ENCODE data around the gene RNF44. TPM values are rescaled to one million over a fixed set of nuclear protein-coding genes. Genes with fewer than 3 reads are reported as not detected.

RNF44 gene
- total RNA-seq, 1 donor from 2014 or later, result 11.7 TPM

GRCh38 chr5:176486189-176486757 lies 50.9 kb downstream of the RNF44 start:
- no peak for TF ChIP-seq EZH2phosphoT487 (IDR thresholded peaks at IDR 0.05)
- TF ChIP-seq, protein P1, sequence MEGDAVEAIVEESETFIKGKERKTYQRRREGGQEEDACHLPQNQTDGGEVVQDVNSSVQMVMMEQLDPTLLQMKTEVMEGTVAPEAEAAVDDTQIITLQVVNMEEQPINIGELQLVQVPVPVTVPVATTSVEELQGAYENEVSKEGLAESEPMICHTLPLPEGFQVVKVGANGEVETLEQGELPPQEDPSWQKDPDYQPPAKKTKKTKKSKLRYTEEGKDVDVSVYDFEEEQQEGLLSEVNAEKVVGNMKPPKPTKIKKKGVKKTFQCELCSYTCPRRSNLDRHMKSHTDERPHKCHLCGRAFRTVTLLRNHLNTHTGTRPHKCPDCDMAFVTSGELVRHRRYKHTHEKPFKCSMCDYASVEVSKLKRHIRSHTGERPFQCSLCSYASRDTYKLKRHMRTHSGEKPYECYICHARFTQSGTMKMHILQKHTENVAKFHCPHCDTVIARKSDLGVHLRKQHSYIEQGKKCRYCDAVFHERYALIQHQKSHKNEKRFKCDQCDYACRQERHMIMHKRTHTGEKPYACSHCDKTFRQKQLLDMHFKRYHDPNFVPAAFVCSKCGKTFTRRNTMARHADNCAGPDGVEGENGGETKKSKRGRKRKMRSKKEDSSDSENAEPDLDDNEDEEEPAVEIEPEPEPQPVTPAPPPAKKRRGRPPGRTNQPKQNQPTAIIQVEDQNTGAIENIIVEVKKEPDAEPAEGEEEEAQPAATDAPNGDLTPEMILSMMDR (IDR thresholded peaks at IDR 0.05), result no peak
- no peak for TF ChIP-seq EZH2 (IDR thresholded peaks at IDR 0.05)
- peaks cover 28% of the 10 kb centered on the region for H3K36me3 Mint-ChIP-seq
- no peak overlapping the region for H3K4me3 Mint-ChIP-seq
- Histone ChIP-seq H3K9ac (no peak overlapping the region), H3F3A (ENCODE audit: low read depth) (no peaks in the 10 kb centered on the region), H4K20me1 (ENCODE audit: low read depth) (peaks cover 26% of the 10 kb centered on the region), H3K79me2 (ENCODE audit: low read depth) (no peaks in the 10 kb centered on the region), H3K4me2 (no peak overlapping the region), H3K9me3 (ENCODE audit: low read depth) (no peaks in the 10 kb centered on the region), H3K4me1 (no peaks in the 10 kb centered on the region), H3K27me3 (no peaks in the 10 kb centered on the region), H3K36me3 (peaks cover 6% of the 10 kb centered on the region), H2AFZ (replicated peaks) (no peak overlapping the region), H3K4me3 (no peak overlapping the region), H3K27ac (no peak overlapping the region)
- no peaks in the 10 kb centered on the region for H3K4me1 Mint-ChIP-seq
- no peaks in the 10 kb centered on the region for H3K9me3 Mint-ChIP-seq
- no peaks in the 10 kb centered on the region for H3K27me3 Mint-ChIP-seq (ENCODE audit: insufficient read depth, low read depth)
- H3K27ac Mint-ChIP-seq, result no peak overlapping the region
- no peak for DNase-seq (ENCODE audit: low spot score)

GRCh38 chr5:176485176-176485575 lies 52.0 kb downstream of the RNF44 start:
- TF ChIP-seq, protein P1 (IDR thresholded peaks at IDR 0.05), result no peak
- TF ChIP-seq EZH2phosphoT487 (IDR thresholded peaks at IDR 0.05), result no peak
- TF ChIP-seq EZH2 (IDR thresholded peaks at IDR 0.05), result no peak
- Mint-ChIP-seq H3K36me3 (peaks cover 25% of the 10 kb centered on the region), H3K27me3 (ENCODE audit: insufficient read depth, low read depth) (no peaks in the 10 kb centered on the region), H3K9me3 (no peaks in the 10 kb centered on the region), H3K4me1 (no peaks in the 10 kb centered on the region), H3K4me3 (no peak overlapping the region), H3K27ac (no peak overlapping the region)
- Histone ChIP-seq H3K79me2 (ENCODE audit: low read depth) (no peaks in the 10 kb centered on the region), H3K27me3 (no peaks in the 10 kb centered on the region), H3K9ac (no peak overlapping the region), H3F3A (ENCODE audit: low read depth) (no peaks in the 10 kb centered on the region), H3K4me2 (no peak overlapping the region), H3K9me3 (ENCODE audit: low read depth) (no peaks in the 10 kb centered on the region), H2AFZ (replicated peaks) (no peak overlapping the region), H4K20me1 (ENCODE audit: low read depth) (peaks cover 21% of the 10 kb centered on the region), H3K4me3 (no peak overlapping the region), H3K4me1 (no peaks in the 10 kb centered on the region), H3K27ac (no peak overlapping the region), H3K36me3 (peaks cover 3% of the 10 kb centered on the region)
- DNase-seq (ENCODE audit: low spot score), result no peak

- H3K27me3 Mint-ChIP-seq (ENCODE audit: insufficient read depth, low read depth), result no peaks in the 10 kb centered on the region
- no peaks in the 10 kb centered on the region for H3K4me1 Mint-ChIP-seq
- peaks cover 21% of the 10 kb centered on the region for H3K36me3 Mint-ChIP-seq
- peaks cover 26% of the 10 kb centered on the region for H4K20me1 ChIP-seq (ENCODE audit: low read depth)
- H3K4me3 Mint-ChIP-seq, result no peak overlapping the region
- H3K9me3 Mint-ChIP-seq, result no peaks in the 10 kb centered on the region
- no peak for DNase-seq (ENCODE audit: low spot score)
- H3K4me1 ChIP-seq, result no peaks in the 10 kb centered on the region
- no peak overlapping the region for H3K27ac Mint-ChIP-seq
- no peaks in the 10 kb centered on the region for H3F3A ChIP-seq (ENCODE audit: low read depth)
- H3K9ac ChIP-seq, result no peak overlapping the region
- H3K27me3 ChIP-seq, result no peaks in the 10 kb centered on the region
- H3K4me3 ChIP-seq, result no peak overlapping the region
- H3K9me3 ChIP-seq (ENCODE audit: low read depth), result no peaks in the 10 kb centered on the region
- H3K36me3 ChIP-seq, result peaks cover 6% of the 10 kb centered on the region
- no peak for TF ChIP-seq EZH2phosphoT487 (IDR thresholded peaks at IDR 0.05)
- peaks cover 17% of the 10 kb centered on the region for H3K79me2 ChIP-seq (ENCODE audit: low read depth)
- H3K27ac ChIP-seq, result no peak overlapping the region
- H3K4me2 ChIP-seq, result no peak overlapping the region
- H2AFZ ChIP-seq (replicated peaks), result no peak overlapping the region
Measured at GRCh38 chr5:176481711-176482110, 55.5 kb downstream of the RNF44 start.

Small RNAs within 50 kb of the gene (small RNA-seq; reads per million reads assigned to genes)
- not detected for gene RF00019
- gene RN7SL684P, result not detected

Other genes starting within 250 kb of the RNF44 start
- 116 and 126 TPM in 2 replicates for gene KIAA1191, start 175.6 kb downstream of the RNF44 start, total RNA-seq (ENCODE audit: low replicate concordance)
- 9.1 and 16.6 TPM in 2 replicates for gene ARL10, start 171.9 kb downstream of the RNF44 start, total RNA-seq (ENCODE audit: low replicate concordance)
- 10.3 and 14.5 TPM in 2 replicates for gene NOP16, start 148.8 kb downstream of the RNF44 start, total RNA-seq (ENCODE audit: low replicate concordance)
- gene HIGD2A, start 148.7 kb downstream of the RNF44 start, total RNA-seq (ENCODE audit: low replicate concordance), result 40.1 and 65.6 TPM in 2 replicates
- gene CLTB, start 120.9 kb downstream of the RNF44 start, total RNA-seq (ENCODE audit: low replicate concordance), result 12.6 and 29.2 TPM in 2 replicates
- gene FAF2, start 89.0 kb downstream of the RNF44 start, total RNA-seq (ENCODE audit: low replicate concordance), result 32.3 and 33.4 TPM in 2 replicates
- not detected in 2 replicates for gene CDHR2, start 11.9 kb upstream of the RNF44 start, total RNA-seq (ENCODE audit: low replicate concordance)
- 0.67 and 3.7 TPM in 2 replicates for gene GPRIN1, start 72.8 kb upstream of the RNF44 start, total RNA-seq (ENCODE audit: low replicate concordance)
- 1.1 TPM in 1 of 2 replicates, not detected in the other for gene SNCB, start 93.1 kb upstream of the RNF44 start, total RNA-seq (ENCODE audit: low replicate concordance)
- gene EIF4E1B, start 93.3 kb upstream of the RNF44 start, total RNA-seq (ENCODE audit: low replicate concordance), result 0.06 and 0.68 TPM in 2 replicates
- gene TSPAN17, start 110.1 kb upstream of the RNF44 start, total RNA-seq (ENCODE audit: low replicate concordance), result 25.9 and 51.7 TPM in 2 replicates

Data from neural progenitor cell (in vitro differentiated cells).